Cardiac muscle cell (in vitro differentiated cells and primary cell): Measurements from ENCODE around the gene OFD1. TPM values are rescaled to one million over a fixed set of nuclear protein-coding genes. Genes with fewer than 3 reads are reported as not detected.

ENCODE experiments used
- DNase-seq, 2 donors: peaks; one replicate each; pipeline versions ENCODE4 v3.0.0 to v3.0.0-alpha.2; 2010 to 2017; ENCODE audit warnings: low read depth in 1 of 2, low spot score in 1 of 2
- H3K27ac ChIP-seq: fragments of 200-600 bp; sonication (generic); 2 replicates; pipeline ENCODE4 v1.5.1; 2016
- H3K27me3 ChIP-seq: fragments of 200-600 bp; sonication (generic); 2 replicates; pipeline ENCODE4 v1.6.0; 2016; ENCODE audit warnings: control low read depth
- H3K36me3 ChIP-seq: fragments of 200-600 bp; sonication (generic); 2 replicates; pipeline ENCODE4 v1.5.1; 2016; ENCODE audit warnings: control low read depth
- H3K4me1 ChIP-seq: fragments of 200-600 bp; sonication (generic); 2 replicates; pipeline ENCODE4 v1.8.1; 2017; ENCODE audit warnings: low read depth, mild to moderate bottlenecking, mixed run types
- H3K4me3 ChIP-seq: fragments of 200-600 bp; sonication (generic); 2 replicates; pipeline ENCODE4 v1.5.1; 2016; ENCODE audit warnings: mild to moderate bottlenecking
- H3K9me3 ChIP-seq: fragments of 200-600 bp; sonication (generic); 2 replicates; pipeline ENCODE4 v1.5.1; 2017; ENCODE audit warnings: low read depth, mild to moderate bottlenecking, control low read depth
- polyA plus RNA-seq: library from polyadenylated mRNA; unstranded; fragments of >200 nt; fragmentation: Nextera tagmentation; extraction: Ambion mirVana; gene quantifications from 2 replicates; pipeline ENCODE4 v1.2.1, GENCODE V29; 2016
- total RNA-seq: library from RNA; depleted of rRNA; stranded (reverse); fragments of >200 nt; gene quantifications from 2 replicates; pipeline ENCODE4 v1.2.3, GENCODE V29; 2016
- TF ChIP-seq, protein P1 (sequence below): IDR thresholded peaks from 2 replicates; pipeline ENCODE4 v1.5.1; 2012; ENCODE audit warnings: low read depth, mild to moderate bottlenecking, low read length

The OFD1 gene
- total and polyA plus RNA-seq, 2 experiments from 2014 or later, result 46.6 to 48.0 TPM

DNA sequence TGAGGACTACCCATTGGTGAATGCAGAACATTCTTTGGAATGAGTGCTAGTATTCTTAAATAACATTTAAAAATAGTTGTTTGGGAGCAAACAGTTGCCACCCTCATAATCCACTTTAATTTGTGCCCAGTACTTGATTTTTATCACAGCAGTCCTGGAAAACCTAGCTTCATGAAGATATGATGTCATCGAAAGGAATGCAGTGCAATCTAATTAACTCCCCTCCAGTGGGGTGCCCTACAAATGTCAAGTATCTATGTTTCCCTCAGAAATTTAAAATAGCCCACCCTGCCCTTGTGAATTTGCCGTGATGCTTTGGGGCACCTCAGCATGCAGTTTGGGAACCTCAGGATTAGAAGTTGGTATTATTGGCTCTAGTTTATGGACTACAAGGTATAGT lies 40.2 kb upstream of the OFD1 start:
- TF ChIP-seq, protein P1, sequence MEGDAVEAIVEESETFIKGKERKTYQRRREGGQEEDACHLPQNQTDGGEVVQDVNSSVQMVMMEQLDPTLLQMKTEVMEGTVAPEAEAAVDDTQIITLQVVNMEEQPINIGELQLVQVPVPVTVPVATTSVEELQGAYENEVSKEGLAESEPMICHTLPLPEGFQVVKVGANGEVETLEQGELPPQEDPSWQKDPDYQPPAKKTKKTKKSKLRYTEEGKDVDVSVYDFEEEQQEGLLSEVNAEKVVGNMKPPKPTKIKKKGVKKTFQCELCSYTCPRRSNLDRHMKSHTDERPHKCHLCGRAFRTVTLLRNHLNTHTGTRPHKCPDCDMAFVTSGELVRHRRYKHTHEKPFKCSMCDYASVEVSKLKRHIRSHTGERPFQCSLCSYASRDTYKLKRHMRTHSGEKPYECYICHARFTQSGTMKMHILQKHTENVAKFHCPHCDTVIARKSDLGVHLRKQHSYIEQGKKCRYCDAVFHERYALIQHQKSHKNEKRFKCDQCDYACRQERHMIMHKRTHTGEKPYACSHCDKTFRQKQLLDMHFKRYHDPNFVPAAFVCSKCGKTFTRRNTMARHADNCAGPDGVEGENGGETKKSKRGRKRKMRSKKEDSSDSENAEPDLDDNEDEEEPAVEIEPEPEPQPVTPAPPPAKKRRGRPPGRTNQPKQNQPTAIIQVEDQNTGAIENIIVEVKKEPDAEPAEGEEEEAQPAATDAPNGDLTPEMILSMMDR, result no peak
- no peak overlapping the region for H3K27ac ChIP-seq

DNA sequence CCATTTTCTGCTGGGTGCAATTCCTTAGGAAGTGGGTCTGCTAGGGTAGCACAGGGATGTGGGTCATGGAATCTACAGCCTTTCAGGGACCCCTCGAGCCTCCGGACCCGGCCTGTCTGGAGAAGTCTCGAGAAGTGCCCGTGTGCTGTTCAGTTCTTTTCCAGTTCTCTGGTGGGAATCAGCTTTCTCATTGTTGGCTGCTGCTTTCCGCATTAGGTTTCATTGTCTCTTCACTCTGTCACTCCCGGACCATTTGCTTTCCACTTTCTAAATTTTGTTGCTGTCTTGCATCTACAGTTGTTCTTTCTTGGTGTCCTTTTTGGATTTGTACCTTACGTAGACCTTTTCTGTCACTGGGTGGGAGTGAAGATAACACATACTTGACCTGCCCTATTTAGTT lies 39.6 kb upstream of the OFD1 start:
- peaks cover 30% of the 10 kb centered on the region for H3K4me1 ChIP-seq
- H3K36me3 ChIP-seq, result no peaks in the 10 kb centered on the region
- no peak overlapping the region for H3K4me3 ChIP-seq
- H3K27me3 ChIP-seq, result no peaks in the 10 kb centered on the region
- no peak for DNase-seq
- H3K27ac ChIP-seq, result no peak overlapping the region
- TF ChIP-seq, protein P1, result no peak
- no peaks in the 10 kb centered on the region for H3K9me3 ChIP-seq

More for the DNA sequence above, 40.2 kb upstream of the OFD1 start:
- no peaks in the 10 kb centered on the region for H3K36me3 ChIP-seq
- no peaks in the 10 kb centered on the region for H3K27me3 ChIP-seq
- H3K9me3 ChIP-seq, result no peaks in the 10 kb centered on the region
- no peak for DNase-seq
- no peak overlapping the region for H3K4me3 ChIP-seq
- H3K4me1 ChIP-seq, result peaks cover 30% of the 10 kb centered on the region

DNA sequence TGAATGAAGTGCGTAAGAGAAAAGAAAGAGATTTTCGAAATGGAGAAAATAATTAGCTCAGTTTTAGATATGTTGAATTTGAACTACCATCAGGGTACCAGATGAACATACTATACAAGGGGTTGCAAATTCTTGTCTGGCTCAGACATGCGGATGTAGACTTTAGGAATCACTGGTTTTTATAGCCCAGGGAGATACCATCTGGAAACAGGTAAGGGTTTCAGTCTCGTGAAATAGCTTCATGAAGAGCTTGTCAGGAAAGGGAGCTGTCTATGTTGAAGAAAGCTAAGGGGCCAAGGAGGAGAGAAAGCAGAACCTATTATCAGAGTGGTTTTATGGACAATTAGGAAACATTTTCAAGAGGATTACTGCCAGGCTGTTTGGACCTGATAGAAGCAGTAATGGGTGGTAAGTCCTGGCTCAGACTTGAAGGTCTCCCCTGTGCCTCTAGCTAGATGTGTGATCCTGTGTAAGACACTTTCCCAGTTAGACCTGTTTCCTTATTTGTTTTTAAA lies 38.9 kb upstream of the OFD1 start:
- no peak overlapping the region for H3K27ac ChIP-seq
- no peaks in the 10 kb centered on the region for H3K9me3 ChIP-seq
- no peaks in the 10 kb centered on the region for H3K36me3 ChIP-seq
- TF ChIP-seq, protein P1, result no peak
- H3K4me1 ChIP-seq, result peaks cover 25% of the 10 kb centered on the region
- no peak for DNase-seq
- no peaks in the 10 kb centered on the region for H3K27me3 ChIP-seq
- no peak overlapping the region for H3K4me3 ChIP-seq

DNA sequence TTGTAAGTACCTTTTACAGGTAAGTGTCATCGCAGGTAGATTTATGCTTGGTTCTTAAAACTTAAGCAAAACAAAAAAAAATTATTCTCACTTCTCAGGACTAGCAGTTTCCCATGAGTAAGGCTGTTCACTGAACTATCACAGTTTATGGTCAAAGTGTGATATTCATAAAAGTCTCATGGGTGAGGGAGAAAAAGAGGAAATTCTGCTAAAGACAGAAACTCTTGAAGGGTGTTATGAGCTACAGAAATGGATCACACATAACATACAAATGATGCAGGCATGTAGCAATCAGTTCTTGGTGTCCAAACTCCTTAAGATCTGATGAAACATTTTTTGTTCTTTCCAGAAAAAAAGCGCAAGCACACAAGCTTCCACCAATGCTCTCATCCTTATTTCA lies 37.1 kb upstream of the OFD1 start:
- DNase-seq, result no peak
- peaks cover 24% of the 10 kb centered on the region for H3K4me1 ChIP-seq
- no peaks in the 10 kb centered on the region for H3K27me3 ChIP-seq
- TF ChIP-seq, protein P1, result no peak
- H3K27ac ChIP-seq, result no peak overlapping the region
- no peaks in the 10 kb centered on the region for H3K36me3 ChIP-seq
- H3K4me3 ChIP-seq, result no peak overlapping the region
- H3K9me3 ChIP-seq, result no peaks in the 10 kb centered on the region

DNA sequence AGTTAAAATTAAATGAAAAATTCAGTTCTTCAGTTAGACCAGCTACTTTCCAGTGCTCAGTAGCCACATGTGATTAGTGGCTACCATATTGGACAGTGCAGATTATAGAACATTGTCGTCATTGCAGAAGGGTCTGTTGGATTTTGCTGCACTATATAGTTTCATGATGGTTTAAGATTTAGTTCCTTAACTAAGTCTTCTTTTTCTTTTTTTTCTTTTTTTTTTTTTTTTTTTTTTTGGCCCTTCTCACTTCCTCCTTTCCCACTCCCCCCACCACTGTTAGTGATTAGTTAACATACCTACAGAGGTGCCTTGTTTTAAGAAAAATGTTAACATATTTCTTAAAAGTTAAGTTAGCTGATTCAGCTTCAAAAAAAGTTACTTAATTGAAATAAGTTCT lies 36.6 kb upstream of the OFD1 start:
- DNase-seq, result no peak
- TF ChIP-seq, protein P1, result no peak
- Histone ChIP-seq H3K4me1 (peaks cover 19% of the 10 kb centered on the region), H3K4me3 (no peak overlapping the region), H3K36me3 (no peaks in the 10 kb centered on the region), H3K9me3 (no peaks in the 10 kb centered on the region), H3K27ac (no peak overlapping the region), H3K27me3 (no peaks in the 10 kb centered on the region)

DNA sequence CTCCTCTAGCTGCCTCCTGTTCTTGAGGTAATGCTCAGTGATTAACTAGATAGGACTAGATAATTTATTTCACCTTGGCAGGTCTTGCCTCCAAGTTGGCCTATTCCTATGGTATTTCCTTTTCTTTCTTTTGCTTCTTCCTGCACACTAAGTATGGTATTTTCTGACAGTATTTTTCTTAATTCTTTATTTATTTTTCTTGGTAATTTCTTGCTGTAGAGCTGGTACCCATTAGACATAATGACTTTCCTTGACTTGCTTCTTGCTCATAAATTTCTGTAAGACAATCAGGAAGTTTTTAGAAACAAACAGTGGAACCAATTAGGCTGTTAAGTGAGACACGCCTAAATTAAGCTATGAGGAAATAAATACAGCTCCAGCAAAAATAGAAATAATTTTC lies 36.1 kb upstream of the OFD1 start:
- H3K27me3 ChIP-seq, result no peaks in the 10 kb centered on the region
- no peak overlapping the region for H3K4me3 ChIP-seq
- TF ChIP-seq, protein P1, result no peak
- H3K27ac ChIP-seq, result no peak overlapping the region
- H3K36me3 ChIP-seq, result no peaks in the 10 kb centered on the region
- peaks cover 15% of the 10 kb centered on the region for H3K4me1 ChIP-seq
- no peaks in the 10 kb centered on the region for H3K9me3 ChIP-seq
- DNase-seq, result no peak
